GM12873 (cell line): Measurements from ENCODE around the gene CLBA1.

Experiments used
- TF ChIP-seq, protein P1 (sequence below): IDR thresholded peaks from 2 replicates; pipeline ENCODE4 v1.5.1; 2012; ENCODE audit warnings: low read depth, mild to moderate bottlenecking, moderate library complexity, low read length, control low read depth; ENCODE audit not compliant: insufficient read depth; ENCODE audit errors: missing control alignments

CLBA1 gene

GRCh38 chr14:105039458-105040205 is 54.0 kb downstream of the CLBA1 start:
- TF ChIP-seq, protein P1, sequence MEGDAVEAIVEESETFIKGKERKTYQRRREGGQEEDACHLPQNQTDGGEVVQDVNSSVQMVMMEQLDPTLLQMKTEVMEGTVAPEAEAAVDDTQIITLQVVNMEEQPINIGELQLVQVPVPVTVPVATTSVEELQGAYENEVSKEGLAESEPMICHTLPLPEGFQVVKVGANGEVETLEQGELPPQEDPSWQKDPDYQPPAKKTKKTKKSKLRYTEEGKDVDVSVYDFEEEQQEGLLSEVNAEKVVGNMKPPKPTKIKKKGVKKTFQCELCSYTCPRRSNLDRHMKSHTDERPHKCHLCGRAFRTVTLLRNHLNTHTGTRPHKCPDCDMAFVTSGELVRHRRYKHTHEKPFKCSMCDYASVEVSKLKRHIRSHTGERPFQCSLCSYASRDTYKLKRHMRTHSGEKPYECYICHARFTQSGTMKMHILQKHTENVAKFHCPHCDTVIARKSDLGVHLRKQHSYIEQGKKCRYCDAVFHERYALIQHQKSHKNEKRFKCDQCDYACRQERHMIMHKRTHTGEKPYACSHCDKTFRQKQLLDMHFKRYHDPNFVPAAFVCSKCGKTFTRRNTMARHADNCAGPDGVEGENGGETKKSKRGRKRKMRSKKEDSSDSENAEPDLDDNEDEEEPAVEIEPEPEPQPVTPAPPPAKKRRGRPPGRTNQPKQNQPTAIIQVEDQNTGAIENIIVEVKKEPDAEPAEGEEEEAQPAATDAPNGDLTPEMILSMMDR = no peak

- TF ChIP-seq, protein P1 = no peak
Observed at GRCh38 chr14:105041841-105042765, 56.5 kb downstream of the CLBA1 start.

DNA sequence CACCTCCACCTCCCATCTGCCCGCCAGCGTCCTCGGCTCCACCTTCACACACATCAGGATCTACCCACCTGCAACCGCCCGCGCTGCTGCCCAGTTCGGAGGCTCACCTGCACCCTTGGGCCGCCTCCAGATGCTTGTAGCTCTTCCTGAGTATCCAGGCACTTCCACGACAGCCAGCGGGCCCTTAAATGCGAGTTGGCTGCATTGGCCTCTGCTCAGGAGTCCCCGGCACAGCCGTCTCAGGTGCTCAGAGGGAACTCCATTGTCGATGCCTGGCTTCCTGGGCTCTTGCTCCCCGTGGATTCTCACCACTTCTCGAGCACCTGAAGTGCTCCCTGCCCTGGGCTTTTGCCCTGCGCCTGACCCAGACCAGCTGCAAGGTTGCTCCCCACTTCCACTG is 57.2 kb downstream of the CLBA1 start:
- TF ChIP-seq, protein P1 = no peak

DNA sequence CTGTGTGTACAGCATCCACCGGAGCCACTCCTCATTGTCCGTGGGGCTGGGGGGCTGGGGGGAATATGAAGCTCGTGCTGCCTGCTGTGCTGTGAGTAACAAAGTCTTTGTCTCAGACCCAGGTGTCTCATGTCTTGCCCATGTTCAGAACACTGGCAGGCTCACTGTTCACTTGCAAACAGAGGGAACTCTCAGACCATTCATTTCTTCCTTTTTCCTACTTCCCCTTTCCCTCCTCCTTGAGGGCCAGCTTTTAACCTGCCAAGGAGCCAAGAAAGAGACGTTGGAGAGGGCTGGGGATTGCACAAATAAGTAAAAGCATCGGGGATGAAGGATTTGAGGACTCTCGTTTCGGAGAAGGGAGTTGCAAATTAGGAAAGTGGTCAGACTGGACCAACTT is 58.1 kb downstream of the CLBA1 start:
- TF ChIP-seq, protein P1 = no peak
